Lower lobe of right lung (tissue), 2 donors: Measurements from ENCODE around the gene PMP22. TPM values are rescaled to one million over a fixed set of nuclear protein-coding genes. Genes with fewer than 3 reads are reported as not detected.
A peak's percentile ranks its signal among the peaks of the same experiment; 100 is the strongest.

ENCODE experiments used
- ATAC-seq, 2 donors: fragments of 200-7000 bp; cut with Tn5 transposase; one replicate each; pipeline ENCODE4 v1.9.1; 2020 to 2022; ENCODE audit warnings: mild to moderate bottlenecking in 2 of 2, moderate library complexity in 2 of 2
- DNase-seq: peaks from one replicate; pipeline ENCODE4 v3.0.0-alpha.2; 2020
- H3K27ac ChIP-seq: fragments of 200-600 bp; one replicate; pipeline ENCODE4 v1.8.0; 2022
- H3K27me3 ChIP-seq: fragments of 200-600 bp; one replicate; pipeline ENCODE4 v1.8.0; 2022; ENCODE audit warnings: low read depth
- H3K36me3 ChIP-seq: fragments of 200-600 bp; one replicate; pipeline ENCODE4 v1.8.0; 2022; ENCODE audit warnings: mild to moderate bottlenecking
- H3K4me1 ChIP-seq: fragments of 200-600 bp; one replicate; pipeline ENCODE4 v1.8.0; 2022
- H3K4me3 ChIP-seq: fragments of 200-600 bp; one replicate; pipeline ENCODE4 v1.8.0; 2022; ENCODE audit warnings: mild to moderate bottlenecking
- H3K9me3 ChIP-seq: fragments of 200-600 bp; one replicate; pipeline ENCODE4 v1.8.0; 2022
- intact Hi-C: fragments of 100-400 bp; cut with DNase I; formaldehyde crosslinking; loops from one replicate; pipeline ENCODE4 v1.11.0; 2022
- total RNA-seq: library from RNA; stranded (reverse); fragmentation: NEBNext Ultra II Directional; extraction: Animal tissue kit (Norgen Biotek cat#: 25700); gene quantifications from one replicate; pipeline ENCODE4 v1.2.1, GENCODE V29; 2021
- TF ChIP-seq, protein P1 (sequence below): fragments of 200-600 bp; IDR thresholded peaks from one replicate; pipeline ENCODE4 v1.8.0; 2022; ENCODE audit warnings: antibody characterized with exemption, mild to moderate bottlenecking
- donor health status: DM: no; HTN: yes; CAD: no; lungs with severe emphysema.

PMP22 gene
- total RNA-seq, 1 donor from 2014 or later, result 125 TPM

DNA sequence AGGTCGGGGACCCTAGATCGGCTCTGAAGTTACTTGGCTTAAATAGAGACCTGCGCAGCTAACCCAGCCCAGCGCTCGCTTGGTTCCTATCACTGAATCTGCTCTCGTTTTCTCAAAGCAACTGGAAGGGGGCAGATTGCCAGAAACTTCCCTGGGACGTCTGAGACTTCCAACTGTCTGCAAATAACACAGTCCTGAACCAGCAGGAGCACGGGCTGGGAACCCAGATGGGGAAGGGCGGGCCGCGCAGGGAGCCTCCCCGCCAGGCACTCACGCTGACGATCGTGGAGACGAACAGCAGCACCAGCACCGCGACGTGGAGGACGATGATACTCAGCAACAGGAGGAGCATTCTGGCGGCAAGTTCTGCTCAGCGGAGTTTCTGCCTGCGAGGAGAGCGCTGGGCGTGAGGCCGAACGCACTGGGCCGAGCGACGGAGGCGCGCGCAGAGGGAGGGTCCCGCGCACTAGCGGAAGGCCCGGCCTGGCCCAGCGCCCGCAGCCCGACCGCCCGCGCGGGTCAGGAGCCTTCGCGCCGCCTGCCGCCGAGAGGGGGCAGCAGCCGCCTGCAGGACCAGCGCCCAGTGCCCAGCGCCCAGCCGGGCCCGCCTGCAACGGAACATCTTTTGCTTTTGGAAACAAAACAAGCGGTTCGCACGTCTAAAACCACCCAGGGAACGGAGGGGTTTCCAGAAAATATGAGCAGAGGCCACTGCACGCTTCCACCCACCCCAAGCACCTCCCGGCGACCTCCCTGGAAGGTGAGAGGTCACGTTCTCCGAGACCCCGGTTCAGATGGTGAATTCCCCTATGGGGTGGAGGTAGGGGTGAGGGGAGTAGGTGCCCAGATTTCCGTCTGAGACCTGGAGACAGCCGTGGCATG is 4.5 kb downstream of the PMP22 start:
- intact Hi-C loops, result no loop called here

DNA sequence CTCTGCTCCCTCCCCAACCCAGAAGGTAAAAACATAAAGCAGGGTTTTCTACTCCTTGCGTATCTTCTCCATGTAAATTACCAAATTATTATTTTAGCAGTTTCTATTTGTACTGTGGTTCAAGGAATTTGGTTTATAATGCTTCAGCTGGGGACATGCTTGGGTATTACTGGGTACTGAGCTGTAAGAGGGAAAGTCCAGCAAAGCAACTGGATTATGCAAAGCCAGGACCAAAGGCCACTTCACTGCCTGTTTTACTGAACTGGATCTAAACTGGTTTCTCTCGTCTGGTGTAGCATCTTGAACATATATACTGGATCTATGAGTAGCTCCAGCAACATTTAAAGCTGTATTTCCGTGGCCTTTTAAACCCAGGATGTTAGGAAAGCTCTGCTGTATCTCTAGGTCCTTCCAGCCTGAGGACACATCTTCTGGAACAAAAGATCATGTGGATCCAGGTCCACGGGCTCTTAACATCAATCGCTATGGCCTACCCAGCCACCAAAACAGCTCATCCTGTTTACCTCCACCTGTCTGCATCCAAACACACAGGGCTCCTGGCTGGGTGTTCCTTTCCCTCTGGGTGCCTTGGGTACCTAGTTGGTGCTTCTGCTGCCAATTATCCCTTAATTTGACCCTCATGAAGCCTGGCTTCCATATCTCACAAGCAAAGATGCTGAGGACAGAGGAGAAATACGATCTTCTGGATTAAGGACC is 7.2 kb downstream of the PMP22 start:
- intact Hi-C loops, result no loop called here
- H3K27ac ChIP-seq, result peak overlapping the region; percentile 28
- H3K4me3 ChIP-seq, result peak overlapping the region; percentile 69
- peaks cover 8% of the 10 kb centered on the region for H3K27me3 ChIP-seq
- DNase-seq (no peak), ATAC-seq (no peak)
- no peaks in the 10 kb centered on the region for H3K9me3 ChIP-seq
- peaks cover 63% of the 10 kb centered on the region for H3K4me1 ChIP-seq
- TF ChIP-seq, protein P1, sequence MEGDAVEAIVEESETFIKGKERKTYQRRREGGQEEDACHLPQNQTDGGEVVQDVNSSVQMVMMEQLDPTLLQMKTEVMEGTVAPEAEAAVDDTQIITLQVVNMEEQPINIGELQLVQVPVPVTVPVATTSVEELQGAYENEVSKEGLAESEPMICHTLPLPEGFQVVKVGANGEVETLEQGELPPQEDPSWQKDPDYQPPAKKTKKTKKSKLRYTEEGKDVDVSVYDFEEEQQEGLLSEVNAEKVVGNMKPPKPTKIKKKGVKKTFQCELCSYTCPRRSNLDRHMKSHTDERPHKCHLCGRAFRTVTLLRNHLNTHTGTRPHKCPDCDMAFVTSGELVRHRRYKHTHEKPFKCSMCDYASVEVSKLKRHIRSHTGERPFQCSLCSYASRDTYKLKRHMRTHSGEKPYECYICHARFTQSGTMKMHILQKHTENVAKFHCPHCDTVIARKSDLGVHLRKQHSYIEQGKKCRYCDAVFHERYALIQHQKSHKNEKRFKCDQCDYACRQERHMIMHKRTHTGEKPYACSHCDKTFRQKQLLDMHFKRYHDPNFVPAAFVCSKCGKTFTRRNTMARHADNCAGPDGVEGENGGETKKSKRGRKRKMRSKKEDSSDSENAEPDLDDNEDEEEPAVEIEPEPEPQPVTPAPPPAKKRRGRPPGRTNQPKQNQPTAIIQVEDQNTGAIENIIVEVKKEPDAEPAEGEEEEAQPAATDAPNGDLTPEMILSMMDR, result no peak
- H3K36me3 ChIP-seq, result peaks cover 50% of the 10 kb centered on the region

More for the DNA sequence above, 4.5 kb downstream of the PMP22 start:
- peak overlapping the region; percentile 91 for H3K27ac ChIP-seq
- H3K4me1 ChIP-seq, result peaks cover 51% of the 10 kb centered on the region
- peak; percentile 89 to 90 for ATAC-seq
- peaks cover 12% of the 10 kb centered on the region for H3K27me3 ChIP-seq
- peaks cover 25% of the 10 kb centered on the region for H3K36me3 ChIP-seq
- TF ChIP-seq, protein P1, result peak; percentile 92
- H3K4me3 ChIP-seq, result peak overlapping the region; percentile 69
- DNase-seq, result peak; percentile 88
- H3K9me3 ChIP-seq, result no peaks in the 10 kb centered on the region

DNA sequence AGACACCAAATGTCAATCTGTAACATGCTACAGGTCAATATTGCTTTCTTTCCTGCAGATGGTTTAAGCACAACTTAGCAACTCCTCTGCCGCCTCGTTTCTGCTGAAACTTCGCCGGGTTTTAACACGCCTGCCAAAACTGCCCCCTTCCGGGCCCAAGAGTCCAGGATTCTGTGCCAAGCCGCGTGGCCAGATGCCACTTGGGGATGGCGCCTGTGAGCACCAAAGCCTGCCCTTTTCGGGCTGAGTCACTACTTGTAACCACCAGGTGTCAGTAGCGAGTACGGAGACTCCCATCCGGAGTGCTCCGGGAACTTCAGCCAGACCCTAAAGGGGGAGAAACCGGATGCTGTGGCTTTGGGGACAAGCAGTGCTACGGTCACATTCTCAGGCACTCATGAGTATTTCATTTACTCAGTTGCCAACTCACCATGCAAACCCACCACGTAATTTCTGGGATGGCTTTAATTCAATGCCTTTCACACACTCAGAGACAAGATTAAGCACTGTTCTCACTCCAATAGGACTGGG is 7.8 kb downstream of the PMP22 start:
- Histone ChIP-seq H3K27me3 (peaks cover 4% of the 10 kb centered on the region), H3K27ac (peak overlapping the region; percentile 28), H3K9me3 (no peaks in the 10 kb centered on the region), H3K4me3 (peak overlapping the region; percentile 69), H3K4me1 (peaks cover 69% of the 10 kb centered on the region), H3K36me3 (peaks cover 57% of the 10 kb centered on the region)
- ATAC-seq, result peak; percentile 67 to 69
- intact Hi-C loops, result no loop called here
- TF ChIP-seq, protein P1, result peak; percentile 90
- peak; percentile 78 for DNase-seq

DNA sequence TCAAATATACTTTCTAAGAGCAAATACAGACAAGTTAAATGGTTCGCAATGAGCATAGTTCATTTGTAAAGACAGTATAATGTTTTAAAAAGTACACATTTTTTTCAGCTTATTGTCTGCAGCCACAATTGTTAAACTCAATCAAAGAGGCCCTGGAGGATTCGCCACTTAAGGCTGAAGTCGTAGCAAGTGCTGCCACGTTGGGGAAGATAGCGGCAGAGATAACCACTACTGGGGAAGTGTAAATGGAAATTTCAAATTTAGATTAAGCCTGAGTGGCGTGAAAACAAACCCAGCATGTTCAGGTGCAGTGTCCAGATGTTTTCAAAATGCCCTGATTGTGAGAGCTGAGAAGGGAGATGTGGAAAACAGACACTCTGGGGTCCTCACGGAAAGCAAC is 8.4 kb downstream of the PMP22 start:
- Histone ChIP-seq H3K9me3 (no peaks in the 10 kb centered on the region), H3K36me3 (peaks cover 63% of the 10 kb centered on the region), H3K27me3 (peaks cover under 1% of the 10 kb centered on the region), H3K4me1 (peaks cover 75% of the 10 kb centered on the region), H3K27ac (no peak overlapping the region), H3K4me3 (peak overlapping the region; percentile 69)
- ATAC-seq (no peak), DNase-seq (no peak)
- TF ChIP-seq, protein P1, result no peak
- intact Hi-C loops, result no loop called here

DNA sequence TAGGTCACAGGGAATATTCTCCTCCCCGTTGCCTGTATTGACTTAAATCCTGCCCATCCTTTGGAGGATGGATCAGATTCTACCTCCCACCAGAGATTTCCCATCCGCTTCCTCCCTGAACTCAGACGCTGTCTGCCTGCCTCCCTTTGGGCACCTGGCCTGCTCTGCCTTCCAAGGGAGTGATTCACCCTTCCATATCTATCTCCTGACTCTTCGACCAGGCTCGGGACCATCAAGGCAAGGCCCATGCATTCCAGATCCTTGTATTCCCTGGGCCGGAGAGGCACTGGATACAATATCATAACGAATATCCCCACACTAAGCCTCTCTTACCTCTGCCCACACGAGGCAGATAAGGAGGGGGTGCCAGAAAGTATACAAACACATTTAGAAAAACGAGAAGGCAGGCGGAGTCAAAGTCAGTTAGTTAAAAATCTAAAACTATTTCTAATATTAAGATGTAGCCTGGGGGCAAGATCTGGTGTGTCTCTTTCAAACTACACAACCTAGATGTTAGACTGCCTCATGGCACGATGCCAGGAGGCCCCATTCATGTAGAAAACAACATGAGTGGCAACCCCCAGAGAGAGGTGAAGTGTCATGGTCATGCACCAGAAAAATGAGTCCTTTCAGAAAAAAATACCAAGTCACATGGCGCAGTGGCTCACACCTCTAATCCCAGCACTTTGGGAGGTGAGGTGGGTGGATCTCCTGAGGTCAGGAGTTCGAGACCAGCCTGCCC is 9.2 kb downstream of the PMP22 start:
- Histone ChIP-seq H3K4me1 (peaks cover 76% of the 10 kb centered on the region), H3K27me3 (no peaks in the 10 kb centered on the region), H3K9me3 (no peaks in the 10 kb centered on the region), H3K36me3 (peaks cover 71% of the 10 kb centered on the region), H3K4me3 (no peak overlapping the region), H3K27ac (no peak overlapping the region)
- DNase-seq, result no peak
- TF ChIP-seq, protein P1, result no peak
- intact Hi-C loops, result no loop called here
- ATAC-seq, result no peak
